Measurements from ENCODE around the gene PSEN1. TPM values are rescaled to one million over a fixed set of nuclear protein-coding genes. Genes with fewer than 3 reads are reported as not detected.

Gene PSEN1
- total RNA-seq, 2 donors from 2014 or later, result 20.5 to 22.3 TPM

GRCh38 chr14:73105050-73105449 is 31.3 kb upstream of the PSEN1 start:
- Histone ChIP-seq H3K9me3 (no peaks in the 10 kb centered on the region), H3K27me3 (no peaks in the 10 kb centered on the region), H3K27ac (no peak overlapping the region), H3K4me1 (no peaks in the 10 kb centered on the region), H3K36me3 (peaks cover 81% of the 10 kb centered on the region), H3K4me3 (no peak overlapping the region)
- DNase-seq (ENCODE audit: low spot score), result no peak
- TF ChIP-seq, protein P1, sequence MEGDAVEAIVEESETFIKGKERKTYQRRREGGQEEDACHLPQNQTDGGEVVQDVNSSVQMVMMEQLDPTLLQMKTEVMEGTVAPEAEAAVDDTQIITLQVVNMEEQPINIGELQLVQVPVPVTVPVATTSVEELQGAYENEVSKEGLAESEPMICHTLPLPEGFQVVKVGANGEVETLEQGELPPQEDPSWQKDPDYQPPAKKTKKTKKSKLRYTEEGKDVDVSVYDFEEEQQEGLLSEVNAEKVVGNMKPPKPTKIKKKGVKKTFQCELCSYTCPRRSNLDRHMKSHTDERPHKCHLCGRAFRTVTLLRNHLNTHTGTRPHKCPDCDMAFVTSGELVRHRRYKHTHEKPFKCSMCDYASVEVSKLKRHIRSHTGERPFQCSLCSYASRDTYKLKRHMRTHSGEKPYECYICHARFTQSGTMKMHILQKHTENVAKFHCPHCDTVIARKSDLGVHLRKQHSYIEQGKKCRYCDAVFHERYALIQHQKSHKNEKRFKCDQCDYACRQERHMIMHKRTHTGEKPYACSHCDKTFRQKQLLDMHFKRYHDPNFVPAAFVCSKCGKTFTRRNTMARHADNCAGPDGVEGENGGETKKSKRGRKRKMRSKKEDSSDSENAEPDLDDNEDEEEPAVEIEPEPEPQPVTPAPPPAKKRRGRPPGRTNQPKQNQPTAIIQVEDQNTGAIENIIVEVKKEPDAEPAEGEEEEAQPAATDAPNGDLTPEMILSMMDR (IDR thresholded peaks at IDR 0.05), result no peak

- TF ChIP-seq, protein P1 (IDR thresholded peaks at IDR 0.05), result no peak
- Histone ChIP-seq H3K4me1 (no peaks in the 10 kb centered on the region), H3K27ac (no peak overlapping the region), H3K4me3 (no peak overlapping the region), H3K9me3 (no peaks in the 10 kb centered on the region), H3K27me3 (no peaks in the 10 kb centered on the region), H3K36me3 (peaks cover 87% of the 10 kb centered on the region)
- no peak for DNase-seq (ENCODE audit: low spot score)
These were observed 30.6 kb upstream of the PSEN1 start for GRCh38 chr14:73105727-73106126.

- H3K4me3 ChIP-seq, result no peak overlapping the region
- H3K9me3 ChIP-seq, result no peaks in the 10 kb centered on the region
- peak overlapping the region in 1 of 2 donors; percentile 40 for H3K27ac ChIP-seq
- TF ChIP-seq, protein P1 (IDR thresholded peaks at IDR 0.05), result no peak
- H3K36me3 ChIP-seq, result peaks cover 79% of the 10 kb centered on the region
- DNase-seq (ENCODE audit: low spot score), result no peak
- H3K4me1 ChIP-seq, result no peaks in the 10 kb centered on the region
- no peaks in the 10 kb centered on the region for H3K27me3 ChIP-seq
These were observed 20.1 kb upstream of the PSEN1 start for GRCh38 chr14:73116079-73116665.

DNA sequence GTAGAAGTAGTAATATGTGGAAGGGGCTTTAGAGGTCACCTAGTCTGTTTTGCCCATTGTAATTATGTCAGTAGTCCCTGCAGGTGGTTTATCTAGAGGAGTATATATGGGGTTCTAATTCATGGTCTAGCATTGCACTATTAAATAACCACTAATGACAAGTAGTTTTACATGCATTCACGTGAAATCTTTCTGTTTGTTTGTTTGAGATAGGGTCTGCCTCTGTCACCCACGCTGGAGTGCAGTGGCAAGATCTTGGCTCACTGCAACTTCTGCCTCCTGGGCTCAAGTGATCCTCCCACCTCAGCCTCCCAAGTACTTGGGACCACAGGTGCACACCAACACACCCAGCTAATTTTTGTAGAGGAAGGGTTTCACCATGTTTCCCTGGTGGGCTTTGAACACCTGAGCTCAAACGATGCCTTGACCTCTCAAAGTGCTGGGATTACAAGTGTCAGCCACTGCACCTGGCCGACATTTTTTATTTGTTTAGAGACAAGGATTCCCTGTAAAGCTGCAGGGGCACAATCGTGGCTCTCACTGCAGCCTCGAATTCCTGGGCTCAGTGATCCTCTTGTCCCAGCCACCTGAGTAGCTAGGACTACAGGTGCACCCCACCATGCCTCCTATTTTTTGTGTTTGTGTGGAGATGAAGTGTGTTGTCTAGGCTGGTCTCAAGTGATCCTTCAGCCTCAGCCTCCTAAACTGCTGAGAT is 12.0 kb upstream of the PSEN1 start:
- no peak for DNase-seq (ENCODE audit: low spot score)
- Histone ChIP-seq H3K4me3 (no peak overlapping the region), H3K27me3 (no peaks in the 10 kb centered on the region), H3K36me3 (peaks cover 26% of the 10 kb centered on the region), H3K27ac (no peak overlapping the region), H3K9me3 (no peaks in the 10 kb centered on the region), H3K4me1 (no peaks in the 10 kb centered on the region)
- TF ChIP-seq, protein P1 (IDR thresholded peaks at IDR 0.05), result no peak

GRCh38 chr14:73125169-73125588 is 11.1 kb upstream of the PSEN1 start:
- H3K27me3 ChIP-seq, result no peaks in the 10 kb centered on the region
- no peaks in the 10 kb centered on the region for H3K4me1 ChIP-seq
- H3K9me3 ChIP-seq, result no peaks in the 10 kb centered on the region
- H3K36me3 ChIP-seq, result peaks cover 17% of the 10 kb centered on the region
- H3K4me3 ChIP-seq, result no peak overlapping the region
- H3K27ac ChIP-seq, result no peak overlapping the region
- no peak for DNase-seq (ENCODE audit: low spot score)
- TF ChIP-seq, protein P1 (IDR thresholded peaks at IDR 0.05), result no peak

All from right atrium auricular region (tissue), 2 donors.